Central memory CD8-positive, alpha-beta T cell (primary cell): ENCODE results near the gene ATXN7L1.

ENCODE experiments used
- ATAC-seq: fragments of 150-1000 bp; cut with Tn5 transposase; replicated peaks from 2 replicates; pipeline ENCODE4 v1.10.0; 2022; ENCODE audit warnings: mild to moderate bottlenecking, moderate FRiP score, moderate number of reproducible peaks; ENCODE audit not compliant: poor library complexity, severe bottlenecking; ENCODE audit errors: extremely low read depth
- DNase-seq, 2 donors: peaks; one replicate each; pipeline ENCODE4 v3.0.0; 2021; ENCODE audit warnings: low spot score in 2 of 2
- H3K27ac Mint-ChIP-seq: one replicate; pipeline ENCODE4 v1.8.0; 2022; ENCODE audit warnings: low read depth, mild to moderate bottlenecking, moderate library complexity, mixed read lengths
- H3K27me3 Mint-ChIP-seq: one replicate; pipeline ENCODE4 v1.8.0; 2022; ENCODE audit warnings: mixed read lengths
- H3K36me3 Mint-ChIP-seq: one replicate; pipeline ENCODE4 v1.8.0; 2022; ENCODE audit warnings: mild to moderate bottlenecking, moderate library complexity, mixed read lengths; ENCODE audit not compliant: insufficient read depth
- H3K4me1 Mint-ChIP-seq: one replicate; pipeline ENCODE4 v1.8.0; 2022; ENCODE audit warnings: mixed read lengths
- H3K4me3 Mint-ChIP-seq: one replicate; pipeline ENCODE4 v1.8.0; 2022; ENCODE audit warnings: mild to moderate bottlenecking, moderate library complexity, mixed read lengths
- H3K9me3 Mint-ChIP-seq: one replicate; pipeline ENCODE4 v1.8.0; 2022; ENCODE audit warnings: mixed read lengths

ATXN7L1 gene

DNA sequence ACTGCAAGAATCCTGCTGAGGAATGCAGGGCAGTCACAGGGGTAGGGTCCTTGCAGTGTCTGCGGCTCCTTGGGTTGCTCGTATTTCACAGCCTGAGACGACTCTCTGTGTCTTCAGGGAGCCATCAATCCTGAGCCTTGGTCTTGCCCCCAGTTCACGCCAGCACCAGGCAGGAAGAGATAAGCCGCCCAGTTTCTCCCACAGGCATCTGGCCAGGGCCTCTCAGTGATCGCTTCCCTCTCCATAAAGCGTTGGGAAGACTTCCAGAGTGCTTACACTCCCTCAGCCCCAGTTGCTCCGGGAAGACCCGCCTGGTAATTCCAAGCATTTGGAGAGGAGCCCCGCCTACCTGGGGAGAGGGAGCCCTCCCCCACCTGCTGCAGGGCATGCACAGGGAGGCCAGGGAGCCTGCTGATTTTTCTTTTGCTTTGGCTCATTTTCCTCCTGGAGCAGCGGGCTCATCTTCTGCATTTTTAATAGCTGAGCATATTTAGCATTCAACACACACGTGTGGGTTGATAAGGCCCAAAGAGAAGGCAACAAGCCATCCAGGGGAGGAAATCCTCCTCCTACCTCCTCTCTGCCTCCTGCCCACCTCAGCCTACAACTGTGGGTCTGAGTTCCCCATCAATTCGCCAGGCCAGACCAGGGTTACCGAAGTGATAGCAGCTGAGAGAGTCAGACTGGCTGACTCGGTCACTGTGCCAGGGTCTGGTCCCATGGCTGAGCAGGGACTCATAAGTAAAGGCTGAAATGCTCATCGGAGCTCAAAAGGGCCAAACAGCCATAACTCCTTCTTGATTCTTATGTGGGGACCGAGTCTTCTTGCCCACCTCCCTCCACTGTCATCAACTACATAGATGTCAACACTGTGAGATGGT lies 220.7 kb downstream of the ATXN7L1 start:
- DNase-seq (no peak), ATAC-seq (no peak)
- Mint-ChIP-seq H3K4me3 (no peak overlapping the region), H3K36me3 (peaks cover 17% of the 10 kb centered on the region), H3K27me3 (no peaks in the 10 kb centered on the region), H3K9me3 (no peaks in the 10 kb centered on the region), H3K4me1 (peaks cover 12% of the 10 kb centered on the region), H3K27ac (no peak overlapping the region)

DNA sequence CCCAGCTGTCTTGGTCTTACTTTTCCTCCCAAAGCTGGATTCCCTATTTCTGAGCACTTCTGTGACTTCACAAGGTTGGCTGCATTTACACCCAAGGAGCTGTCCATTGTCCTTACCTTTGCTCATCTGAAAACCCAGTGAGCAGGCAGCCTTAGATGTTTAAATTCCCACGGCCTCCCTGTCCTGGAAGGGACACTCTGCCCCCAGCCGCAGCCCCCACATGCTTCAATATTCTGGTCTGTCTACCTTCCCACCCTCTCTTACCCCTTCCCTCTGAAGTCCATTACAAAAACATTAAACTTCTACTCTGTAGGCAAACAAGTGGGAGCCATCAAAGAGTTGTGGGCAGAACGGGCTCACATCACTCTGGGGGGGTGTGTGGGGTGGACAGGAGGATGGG lies 221.3 kb downstream of the ATXN7L1 start:
- ATAC-seq (no peak), DNase-seq (no peak)
- peaks cover 17% of the 10 kb centered on the region for H3K36me3 Mint-ChIP-seq
- H3K27me3 Mint-ChIP-seq = no peaks in the 10 kb centered on the region
- no peaks in the 10 kb centered on the region for H3K9me3 Mint-ChIP-seq
- no peak overlapping the region for H3K4me3 Mint-ChIP-seq
- peaks cover 12% of the 10 kb centered on the region for H3K4me1 Mint-ChIP-seq
- no peak overlapping the region for H3K27ac Mint-ChIP-seq

DNA sequence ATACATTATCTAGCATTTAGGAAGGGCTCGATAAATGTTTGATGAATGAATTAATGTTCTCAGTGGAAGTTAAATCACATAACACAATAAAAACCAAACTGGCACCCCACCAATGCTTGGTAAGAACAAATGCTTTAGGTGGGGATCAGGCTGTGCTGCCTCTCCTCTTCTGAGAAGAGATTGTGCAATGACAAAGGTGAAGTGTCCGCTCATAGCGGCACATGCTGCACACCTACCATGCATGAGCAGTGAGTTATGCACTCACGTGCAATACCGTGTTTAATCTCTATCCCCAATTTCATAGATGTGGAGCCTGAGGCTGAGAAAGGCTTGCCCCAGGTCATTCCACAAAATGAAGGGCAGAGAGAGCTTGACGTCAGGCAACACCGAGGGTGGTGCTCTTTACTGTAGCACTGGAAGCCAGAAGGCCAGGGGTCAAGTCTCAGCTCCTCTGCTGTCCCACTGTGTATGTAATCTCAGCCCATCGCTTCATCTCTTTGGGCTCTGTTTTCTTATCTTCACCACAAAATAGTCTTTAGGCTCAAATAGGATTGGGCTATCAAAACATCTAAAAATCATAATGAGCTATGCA lies 222.2 kb downstream of the ATXN7L1 start:
- peaks cover 16% of the 10 kb centered on the region for H3K4me1 Mint-ChIP-seq
- no peaks in the 10 kb centered on the region for H3K27me3 Mint-ChIP-seq
- H3K4me3 Mint-ChIP-seq = no peak overlapping the region
- H3K36me3 Mint-ChIP-seq = peaks cover 14% of the 10 kb centered on the region
- no peaks in the 10 kb centered on the region for H3K9me3 Mint-ChIP-seq
- ATAC-seq (no peak), DNase-seq (no peak)
- no peak overlapping the region for H3K27ac Mint-ChIP-seq

DNA sequence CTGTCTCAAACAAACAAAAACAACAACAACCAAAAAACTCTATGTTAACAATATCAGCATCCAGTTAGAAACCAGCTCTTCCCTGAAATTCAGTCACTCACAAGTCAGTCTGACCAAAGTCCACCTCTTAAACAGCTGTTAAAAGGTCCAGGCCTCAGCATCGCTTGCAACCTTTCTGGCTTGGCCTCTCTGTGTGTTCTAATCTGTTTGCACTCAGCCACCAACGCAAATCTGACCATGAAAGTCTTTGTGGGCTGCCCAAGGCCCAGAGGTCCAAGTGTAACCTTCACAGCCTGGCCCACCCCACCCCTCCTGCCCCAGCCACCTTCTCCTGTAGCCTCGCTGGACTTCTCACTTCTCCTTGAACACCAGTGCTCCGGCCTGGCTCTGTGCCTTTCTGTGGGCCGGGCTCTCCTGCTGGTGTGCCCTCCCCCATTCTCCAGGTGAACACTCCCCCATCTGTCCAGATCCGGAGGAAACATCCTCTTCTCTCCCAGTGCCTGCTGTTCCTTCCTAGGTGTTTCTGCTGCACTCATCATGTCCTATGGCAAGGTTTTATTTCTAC lies 222.9 kb downstream of the ATXN7L1 start:
- H3K9me3 Mint-ChIP-seq = no peaks in the 10 kb centered on the region
- H3K4me3 Mint-ChIP-seq = no peak overlapping the region
- no peaks in the 10 kb centered on the region for H3K27me3 Mint-ChIP-seq
- H3K4me1 Mint-ChIP-seq = peaks cover 21% of the 10 kb centered on the region
- DNase-seq = no peak
- no peak for ATAC-seq
- H3K27ac Mint-ChIP-seq = no peak overlapping the region
- H3K36me3 Mint-ChIP-seq = peaks cover 14% of the 10 kb centered on the region

DNA sequence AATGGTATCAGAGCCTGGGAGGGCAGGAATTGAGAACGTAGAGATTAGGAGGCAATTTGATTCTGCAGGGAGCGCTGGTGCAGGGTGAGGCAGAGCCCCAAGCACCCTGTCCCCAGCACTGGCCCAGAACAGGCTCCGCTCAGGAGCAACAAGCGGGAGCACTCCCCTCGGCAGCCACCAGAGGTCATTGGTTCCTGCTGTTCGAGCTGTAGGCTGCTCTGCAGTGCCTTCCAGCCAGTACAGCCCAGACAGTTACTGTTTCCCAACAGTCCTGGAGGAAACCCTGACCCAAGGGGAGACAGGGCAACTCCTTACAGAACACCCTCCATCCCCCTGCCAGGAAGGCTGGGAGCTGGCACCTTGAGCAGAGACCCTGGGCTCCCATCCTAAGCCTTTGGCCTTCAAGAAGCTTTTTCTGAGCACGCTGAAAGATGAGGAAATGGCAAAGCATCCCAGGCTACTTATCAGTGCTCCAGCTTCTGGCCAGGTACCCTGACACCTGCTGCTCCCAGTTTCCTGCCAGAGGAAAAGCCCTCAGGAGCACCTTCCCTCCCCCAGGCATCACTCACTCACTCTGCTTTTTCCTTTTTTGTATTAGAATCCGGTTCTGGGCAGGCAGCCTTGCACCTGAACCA lies 223.9 kb downstream of the ATXN7L1 start:
- H3K9me3 Mint-ChIP-seq = no peaks in the 10 kb centered on the region
- no peaks in the 10 kb centered on the region for H3K27me3 Mint-ChIP-seq
- H3K4me1 Mint-ChIP-seq = peaks cover 27% of the 10 kb centered on the region
- DNase-seq = peak; percentile 47 to 51
- H3K4me3 Mint-ChIP-seq = no peak overlapping the region
- H3K36me3 Mint-ChIP-seq = peaks cover 14% of the 10 kb centered on the region
- peak; percentile 71 for ATAC-seq
- H3K27ac Mint-ChIP-seq = no peak overlapping the region

DNA sequence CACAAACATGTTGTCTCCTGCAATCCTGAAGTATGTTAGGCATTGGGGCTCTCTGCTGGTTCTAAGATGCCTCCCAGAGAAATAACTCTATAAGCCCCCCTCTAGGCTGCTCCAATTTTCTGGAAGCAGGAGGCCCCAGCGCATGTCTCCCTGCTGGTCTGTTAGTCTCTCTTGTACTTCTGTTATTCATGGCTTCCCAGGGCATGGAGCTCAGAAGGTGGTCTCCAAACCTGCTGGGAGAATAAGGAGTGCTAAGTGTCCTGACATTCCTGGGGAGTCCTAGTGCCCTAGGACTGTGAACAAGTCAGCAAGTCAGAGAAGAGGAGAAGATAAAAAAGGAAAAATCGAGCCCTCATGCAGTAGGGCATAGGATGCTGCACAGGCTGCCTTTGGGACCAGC lies 224.6 kb downstream of the ATXN7L1 start:
- Mint-ChIP-seq H3K27me3 (no peaks in the 10 kb centered on the region), H3K36me3 (peaks cover 12% of the 10 kb centered on the region), H3K4me1 (peaks cover 23% of the 10 kb centered on the region), H3K4me3 (no peak overlapping the region), H3K9me3 (no peaks in the 10 kb centered on the region), H3K27ac (no peak overlapping the region)
- ATAC-seq = no peak
- DNase-seq = no peak

DNA sequence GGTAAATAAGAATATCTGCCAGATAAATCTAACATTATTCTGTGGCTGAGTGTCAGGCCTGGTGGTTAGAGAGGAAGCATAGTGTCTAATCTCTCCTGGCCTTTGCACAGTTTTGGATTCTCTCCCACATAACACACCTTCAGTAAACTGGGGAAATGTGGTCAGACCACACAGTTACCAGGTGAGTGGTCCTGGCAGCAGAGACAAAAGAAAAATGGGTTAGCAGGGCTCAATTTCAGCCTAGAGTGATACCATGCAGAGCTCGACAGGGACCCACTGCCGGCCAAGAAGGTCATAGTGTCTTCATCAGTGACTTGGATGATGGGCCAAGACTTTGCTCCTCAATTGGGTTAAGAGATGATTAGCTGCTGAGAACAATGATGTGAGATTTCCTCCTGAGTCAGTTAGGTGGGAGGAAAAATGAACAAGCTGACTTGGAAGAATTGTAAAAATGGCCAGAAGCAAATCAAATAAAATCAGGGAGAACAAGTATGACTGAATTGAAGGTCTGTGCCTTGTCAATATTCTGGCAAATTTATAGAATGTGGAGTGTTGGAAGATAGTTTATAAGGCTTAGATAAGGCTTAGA lies 225.9 kb downstream of the ATXN7L1 start:
- Mint-ChIP-seq H3K27me3 (no peaks in the 10 kb centered on the region), H3K4me1 (peaks cover 22% of the 10 kb centered on the region), H3K27ac (no peak overlapping the region), H3K4me3 (no peak overlapping the region), H3K36me3 (peaks cover 12% of the 10 kb centered on the region), H3K9me3 (no peaks in the 10 kb centered on the region)
- ATAC-seq (no peak), DNase-seq (no peak)

DNA sequence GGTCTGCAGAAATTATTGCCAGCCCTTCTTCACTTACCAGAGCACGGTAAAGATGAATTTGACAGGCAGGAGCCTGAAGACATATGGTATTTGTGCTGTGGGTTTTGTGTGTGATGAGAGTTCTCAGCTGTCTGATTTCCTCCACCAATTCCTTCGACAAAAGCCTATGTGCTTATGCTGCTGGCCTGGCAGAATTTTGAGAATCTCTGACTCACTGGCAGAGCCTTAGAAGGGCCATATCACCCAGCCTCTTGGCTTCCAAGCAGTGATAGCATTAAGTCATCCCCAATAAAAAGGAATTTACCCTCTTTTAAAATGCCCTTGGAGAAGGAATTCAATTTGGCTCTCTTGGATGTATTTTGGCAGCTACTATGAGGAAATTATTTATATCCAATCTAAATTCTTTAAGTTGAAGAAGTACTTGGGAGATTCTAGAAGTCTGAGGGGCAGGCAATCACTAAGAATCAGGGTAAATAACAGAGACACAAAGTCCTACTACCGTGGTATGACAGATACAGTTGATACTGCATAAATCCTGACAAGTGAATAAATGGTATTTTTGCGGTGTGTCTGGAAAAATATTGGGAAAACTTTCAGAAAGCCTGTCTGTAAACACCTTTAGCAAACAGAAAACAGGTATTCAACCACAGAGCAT lies 226.5 kb downstream of the ATXN7L1 start:
- H3K27me3 Mint-ChIP-seq = no peaks in the 10 kb centered on the region
- H3K9me3 Mint-ChIP-seq = no peaks in the 10 kb centered on the region
- H3K36me3 Mint-ChIP-seq = peaks cover 11% of the 10 kb centered on the region
- peaks cover 22% of the 10 kb centered on the region for H3K4me1 Mint-ChIP-seq
- ATAC-seq = no peak
- no peak overlapping the region for H3K27ac Mint-ChIP-seq
- H3K4me3 Mint-ChIP-seq = no peak overlapping the region
- no peak for DNase-seq

DNA sequence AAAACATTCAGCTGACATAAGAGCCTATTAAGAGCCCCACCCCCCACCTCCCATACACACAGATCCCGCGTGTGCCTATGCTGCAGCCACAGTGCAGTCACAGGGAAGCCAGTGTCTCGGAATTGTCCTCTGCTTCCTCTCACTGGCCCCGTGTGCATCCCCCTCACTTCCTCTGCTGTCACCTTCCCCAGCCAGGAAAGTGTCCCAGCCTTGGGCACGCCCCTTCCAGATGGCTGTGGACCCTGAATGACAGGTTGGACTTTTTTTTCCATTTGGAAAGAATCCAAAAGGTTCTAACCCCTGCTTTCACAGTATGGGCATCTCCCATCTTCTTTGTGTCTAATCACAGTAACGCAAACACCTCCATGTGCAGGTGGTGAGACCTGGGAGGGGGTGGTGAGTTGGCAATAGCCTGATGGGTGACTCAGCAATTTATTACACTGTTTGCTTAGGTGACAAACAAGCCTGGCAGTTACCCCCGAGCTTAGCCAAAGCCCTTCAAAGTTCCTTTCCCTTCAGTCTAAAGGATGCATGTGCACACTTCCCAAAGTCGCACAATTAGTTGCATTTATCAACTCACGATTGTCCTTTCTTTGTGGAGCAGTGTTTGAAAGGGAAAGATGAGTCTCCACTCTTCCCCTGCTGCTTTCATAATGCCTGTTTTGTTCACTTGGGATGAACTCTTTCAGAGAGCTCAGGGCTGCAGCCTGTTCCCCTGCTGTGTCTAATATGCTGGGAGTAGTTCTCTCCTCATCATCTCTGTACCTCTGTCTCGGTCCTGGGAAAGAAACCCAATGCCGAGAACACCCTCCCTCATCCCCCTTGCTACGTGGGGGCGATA lies 227.6 kb downstream of the ATXN7L1 start:
- DNase-seq = no peak
- H3K4me3 Mint-ChIP-seq = no peak overlapping the region
- peaks cover 10% of the 10 kb centered on the region for H3K36me3 Mint-ChIP-seq
- no peaks in the 10 kb centered on the region for H3K9me3 Mint-ChIP-seq
- H3K27me3 Mint-ChIP-seq = no peaks in the 10 kb centered on the region
- no peak overlapping the region for H3K27ac Mint-ChIP-seq
- H3K4me1 Mint-ChIP-seq = peaks cover 19% of the 10 kb centered on the region
- no peak for ATAC-seq

DNA sequence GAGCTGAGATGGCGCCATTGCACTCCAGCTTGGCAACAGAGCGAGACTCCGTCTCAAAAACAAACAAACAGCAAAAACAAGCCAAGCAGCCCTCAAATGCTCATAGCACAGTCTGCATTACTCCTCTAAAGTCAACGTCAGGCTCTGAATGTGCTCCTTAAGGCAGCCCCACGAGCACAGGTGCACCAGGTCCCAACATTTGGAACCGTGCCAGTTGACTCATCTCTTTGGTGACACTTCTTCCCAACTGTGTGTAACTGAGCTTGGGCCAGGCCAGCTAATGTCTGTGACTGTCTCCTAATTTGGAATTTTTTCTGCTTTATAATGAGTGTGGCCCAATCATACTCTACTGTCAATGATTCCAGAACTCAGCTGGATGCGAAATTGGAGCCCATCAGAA lies 228.8 kb downstream of the ATXN7L1 start:
- DNase-seq = no peak
- Mint-ChIP-seq H3K27ac (peak overlapping the region; percentile 64), H3K4me3 (no peak overlapping the region), H3K9me3 (no peaks in the 10 kb centered on the region), H3K27me3 (no peaks in the 10 kb centered on the region), H3K4me1 (peaks cover 15% of the 10 kb centered on the region), H3K36me3 (peaks cover 8% of the 10 kb centered on the region)
- no peak for ATAC-seq

DNA sequence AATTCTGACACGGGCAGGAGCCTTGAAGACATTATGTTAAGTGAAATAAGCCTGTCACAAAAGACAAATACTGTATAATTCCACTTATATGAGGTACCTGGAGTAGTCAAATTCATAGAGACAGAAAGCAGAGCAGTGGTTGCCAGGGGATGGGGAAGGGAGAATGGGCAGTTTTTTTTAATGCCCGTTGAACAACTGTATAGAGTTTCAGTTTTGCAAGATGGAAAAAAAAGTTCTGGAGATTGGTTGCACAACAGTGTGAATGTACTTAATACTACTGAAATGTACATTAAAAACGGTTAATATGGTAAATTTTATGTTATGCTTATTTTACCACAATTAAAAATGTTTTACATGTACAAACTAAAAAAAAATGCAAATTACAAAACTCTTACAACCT lies 231.5 kb downstream of the ATXN7L1 start:
- Mint-ChIP-seq H3K36me3 (peaks cover 20% of the 10 kb centered on the region), H3K9me3 (no peaks in the 10 kb centered on the region), H3K4me3 (no peak overlapping the region), H3K27ac (no peak overlapping the region), H3K27me3 (no peaks in the 10 kb centered on the region), H3K4me1 (peaks cover 15% of the 10 kb centered on the region)
- ATAC-seq (no peak), DNase-seq (no peak)
